ENCODE data around the gene COX6B2. TPM values are rescaled to one million over a fixed set of nuclear protein-coding genes. Genes with fewer than 3 reads are reported as not detected.

COX6B2 gene
- total and polyA plus RNA-seq, 4 donors = not detected

DNA sequence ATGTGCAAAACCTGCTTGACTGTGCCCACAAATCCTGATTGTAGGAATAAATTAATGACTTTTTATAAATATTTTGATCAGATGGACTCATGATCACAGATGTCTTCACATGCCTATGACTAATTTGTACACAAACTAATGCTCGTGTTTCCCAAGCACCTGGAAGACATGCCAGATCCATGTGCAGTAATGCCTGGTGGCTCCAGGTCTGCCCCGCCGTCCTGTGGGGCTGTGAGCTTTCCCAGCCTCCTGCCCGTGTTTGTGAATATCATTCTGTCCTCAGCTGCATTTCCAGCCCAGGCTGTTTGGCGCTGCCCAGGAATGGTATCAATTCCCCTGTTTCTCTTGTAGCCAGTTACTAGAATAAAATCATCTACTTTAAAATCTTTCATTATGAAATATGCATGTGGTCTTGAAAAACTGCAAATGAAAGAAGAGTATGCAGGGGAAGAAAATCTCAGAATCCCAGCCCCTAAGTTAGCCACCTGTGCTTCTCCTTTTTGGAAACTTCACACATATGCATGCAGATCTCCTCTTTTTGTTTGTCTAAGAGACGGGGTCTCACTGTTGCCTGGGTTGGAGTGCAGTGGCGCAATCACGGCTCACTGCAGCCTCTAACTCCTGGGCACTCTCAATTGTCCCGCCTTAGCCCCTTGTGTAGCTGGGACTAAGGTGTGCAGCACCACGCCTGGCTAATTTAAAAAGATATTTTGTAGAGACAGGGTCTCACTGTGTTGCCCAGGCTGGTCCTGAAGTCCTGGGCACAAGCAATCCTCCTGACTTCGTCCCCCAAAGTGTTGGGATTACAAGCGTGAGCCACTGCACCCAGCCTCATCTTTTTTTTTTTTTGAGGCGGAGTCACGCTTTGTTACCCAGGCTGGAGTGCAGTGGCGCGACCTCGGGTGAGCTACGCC is 37.4 kb upstream of the COX6B2 start:
- peaks cover 10 to 30% (median 18%) of the 10 kb centered on the region in 4 donors for H3K36me3 ChIP-seq (ENCODE audit: control insufficient read depth in 4 of 4, insufficient read depth in 3 of 4, low read depth in 1 of 4, low read length in 3 of 4)
- H3K27me3 ChIP-seq (ENCODE audit: control insufficient read depth in 4 of 4, insufficient read depth in 4 of 4, low read length in 3 of 4) = no peaks in the 10 kb centered on the region
- H3K9me3 ChIP-seq (ENCODE audit: control insufficient read depth in 4 of 4, low read length in 3 of 4) = no peaks in the 10 kb centered on the region
- H3K27ac ChIP-seq (ENCODE audit: low read depth in 1 of 2, low read length in 2 of 2) = no peak overlapping the region
- H3K4me1 ChIP-seq (ENCODE audit: control insufficient read depth in 4 of 4, insufficient read depth in 4 of 4, low read length in 3 of 4) = peaks cover 4 to 18% (median 13%) of the 10 kb centered on the region in 4 donors
- TF ChIP-seq NR2F2 (IDR thresholded peaks at IDR 0.05) = no peak
- no peak overlapping the region for H3K9ac ChIP-seq (ENCODE audit: low read depth in 1 of 2, low read length in 2 of 2)
- 85% methylated on average over 18 of the region's 18 CpGs for WGBS
- no peak overlapping the region for H3K4me3 ChIP-seq (ENCODE audit: low read depth in 1 of 3, low read length in 3 of 3)
- no peak for DNase-seq (ENCODE audit: low spot score)

DNA sequence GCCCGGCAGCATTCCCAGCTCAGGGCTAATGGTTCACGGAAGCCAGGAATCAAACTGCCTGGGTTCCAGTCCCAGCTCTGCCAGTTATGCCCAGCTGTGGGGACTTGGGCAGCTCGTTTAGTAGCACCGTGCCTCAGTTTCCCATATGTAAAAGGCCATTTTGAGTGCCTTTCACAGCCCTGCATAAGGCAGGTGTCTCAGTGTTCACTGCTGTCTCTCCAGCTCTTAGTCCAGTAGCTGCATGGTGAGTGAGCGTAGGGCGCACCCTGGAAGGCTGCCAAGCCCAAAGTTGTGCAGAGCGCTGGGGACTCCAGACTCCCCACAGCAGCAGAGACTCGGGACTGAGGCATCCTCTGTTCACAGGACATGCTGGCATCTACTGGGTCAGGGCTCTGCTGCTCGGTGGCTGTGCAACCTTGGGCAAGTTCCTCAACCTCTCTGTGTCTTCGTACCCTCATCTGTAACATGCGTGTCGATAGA is 36.7 kb upstream of the COX6B2 start:
- 91% methylated on average over 12 of the region's 12 CpGs for WGBS
- Histone ChIP-seq H3K9ac (ENCODE audit: low read depth in 1 of 2, low read length in 2 of 2) (no peak overlapping the region), H3K27ac (ENCODE audit: low read depth in 1 of 2, low read length in 2 of 2) (no peak overlapping the region), H3K4me1 (ENCODE audit: control insufficient read depth in 4 of 4, insufficient read depth in 4 of 4, low read length in 3 of 4) (peaks cover 4 to 23% (median 18%) of the 10 kb centered on the region in 4 donors), H3K36me3 (ENCODE audit: control insufficient read depth in 4 of 4, insufficient read depth in 3 of 4, low read depth in 1 of 4, low read length in 3 of 4) (peaks cover 10 to 30% (median 18%) of the 10 kb centered on the region in 4 donors), H3K9me3 (ENCODE audit: control insufficient read depth in 4 of 4, low read length in 3 of 4) (no peaks in the 10 kb centered on the region), H3K27me3 (ENCODE audit: control insufficient read depth in 4 of 4, insufficient read depth in 4 of 4, low read length in 3 of 4) (no peaks in the 10 kb centered on the region), H3K4me3 (ENCODE audit: low read depth in 1 of 3, low read length in 3 of 3) (no peak overlapping the region)
- no peak for TF ChIP-seq RAD21 (IDR thresholded peaks at IDR 0.05)
- TF ChIP-seq NR2F2 (IDR thresholded peaks at IDR 0.05) = no peak
- no peak for TF ChIP-seq FOXA1 (IDR thresholded peaks at IDR 0.05)
- no peak for TF ChIP-seq TAF1 (conservative IDR thresholded peaks at IDR 0.05)
- no peak for TF ChIP-seq SP1 (IDR thresholded peaks at IDR 0.05)
- TF ChIP-seq, protein P1, sequence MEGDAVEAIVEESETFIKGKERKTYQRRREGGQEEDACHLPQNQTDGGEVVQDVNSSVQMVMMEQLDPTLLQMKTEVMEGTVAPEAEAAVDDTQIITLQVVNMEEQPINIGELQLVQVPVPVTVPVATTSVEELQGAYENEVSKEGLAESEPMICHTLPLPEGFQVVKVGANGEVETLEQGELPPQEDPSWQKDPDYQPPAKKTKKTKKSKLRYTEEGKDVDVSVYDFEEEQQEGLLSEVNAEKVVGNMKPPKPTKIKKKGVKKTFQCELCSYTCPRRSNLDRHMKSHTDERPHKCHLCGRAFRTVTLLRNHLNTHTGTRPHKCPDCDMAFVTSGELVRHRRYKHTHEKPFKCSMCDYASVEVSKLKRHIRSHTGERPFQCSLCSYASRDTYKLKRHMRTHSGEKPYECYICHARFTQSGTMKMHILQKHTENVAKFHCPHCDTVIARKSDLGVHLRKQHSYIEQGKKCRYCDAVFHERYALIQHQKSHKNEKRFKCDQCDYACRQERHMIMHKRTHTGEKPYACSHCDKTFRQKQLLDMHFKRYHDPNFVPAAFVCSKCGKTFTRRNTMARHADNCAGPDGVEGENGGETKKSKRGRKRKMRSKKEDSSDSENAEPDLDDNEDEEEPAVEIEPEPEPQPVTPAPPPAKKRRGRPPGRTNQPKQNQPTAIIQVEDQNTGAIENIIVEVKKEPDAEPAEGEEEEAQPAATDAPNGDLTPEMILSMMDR (IDR thresholded peaks at IDR 0.05; ENCODE audit: low read depth, low read length, missing input control) = no peak
- TF ChIP-seq HNF4G (IDR thresholded peaks at IDR 0.05) = no peak
- TF ChIP-seq, protein P2, sequence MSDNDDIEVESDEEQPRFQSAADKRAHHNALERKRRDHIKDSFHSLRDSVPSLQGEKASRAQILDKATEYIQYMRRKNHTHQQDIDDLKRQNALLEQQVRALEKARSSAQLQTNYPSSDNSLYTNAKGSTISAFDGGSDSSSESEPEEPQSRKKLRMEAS (IDR thresholded peaks at IDR 0.05) = no peak
- TF ChIP-seq, protein P3, sequence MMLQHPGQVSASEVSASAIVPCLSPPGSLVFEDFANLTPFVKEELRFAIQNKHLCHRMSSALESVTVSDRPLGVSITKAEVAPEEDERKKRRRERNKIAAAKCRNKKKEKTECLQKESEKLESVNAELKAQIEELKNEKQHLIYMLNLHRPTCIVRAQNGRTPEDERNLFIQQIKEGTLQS (IDR thresholded peaks at IDR 0.05) = no peak
- TF ChIP-seq HNF4A (conservative IDR thresholded peaks at IDR 0.05) = no peak
- TF ChIP-seq YY1 (IDR thresholded peaks at IDR 0.05) = no peak
- TF ChIP-seq GABPA (IDR thresholded peaks at IDR 0.05 in 1 of 2, conservative IDR thresholded peaks at IDR 0.05 in 1 of 2) = no peak
- TF ChIP-seq, protein P4, sequence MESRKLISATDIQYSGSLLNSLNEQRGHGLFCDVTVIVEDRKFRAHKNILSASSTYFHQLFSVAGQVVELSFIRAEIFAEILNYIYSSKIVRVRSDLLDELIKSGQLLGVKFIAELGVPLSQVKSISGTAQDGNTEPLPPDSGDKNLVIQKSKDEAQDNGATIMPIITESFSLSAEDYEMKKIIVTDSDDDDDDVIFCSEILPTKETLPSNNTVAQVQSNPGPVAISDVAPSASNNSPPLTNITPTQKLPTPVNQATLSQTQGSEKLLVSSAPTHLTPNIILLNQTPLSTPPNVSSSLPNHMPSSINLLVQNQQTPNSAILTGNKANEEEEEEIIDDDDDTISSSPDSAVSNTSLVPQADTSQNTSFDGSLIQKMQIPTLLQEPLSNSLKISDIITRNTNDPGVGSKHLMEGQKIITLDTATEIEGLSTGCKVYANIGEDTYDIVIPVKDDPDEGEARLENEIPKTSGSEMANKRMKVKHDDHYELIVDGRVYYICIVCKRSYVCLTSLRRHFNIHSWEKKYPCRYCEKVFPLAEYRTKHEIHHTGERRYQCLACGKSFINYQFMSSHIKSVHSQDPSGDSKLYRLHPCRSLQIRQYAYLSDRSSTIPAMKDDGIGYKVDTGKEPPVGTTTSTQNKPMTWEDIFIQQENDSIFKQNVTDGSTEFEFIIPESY (IDR thresholded peaks at IDR 0.05) = no peak
- DNase-seq (ENCODE audit: low spot score) = no peak
